H4 (cell line): ENCODE data around the gene STAT5B. TPM values are rescaled to one million over a fixed set of nuclear protein-coding genes. Genes with fewer than 3 reads are reported as not detected.

ENCODE experiments used
- total RNA-seq: library from RNA; depleted of rRNA; stranded (reverse); fragments of >200 nt; shearing (Covaris generic); gene quantifications from 2 replicates; pipeline ENCODE4 v1.2.3, GENCODE V29; 2014; rRNA removed

The STAT5B gene
- total RNA-seq, 1 experiment from 2014 or later: 13.7 TPM

Other genes with a start within 250 kb of the STAT5B start
- 0.19 and 0.62 TPM in 2 replicates for gene C17orf113, start 225.8 kb downstream of the STAT5B start, total RNA-seq
- 0.04 TPM in 1 of 2 replicates, not detected in the other for gene ZNF385C, start 177.9 kb downstream of the STAT5B start, total RNA-seq
- 7.5 and 7.7 TPM in 2 replicates for gene DHX58, start 163.7 kb downstream of the STAT5B start, total RNA-seq
- gene KAT2A, start 155.0 kb downstream of the STAT5B start, total RNA-seq: 7.5 and 16.7 TPM in 2 replicates
- gene HSPB9, start 153.6 kb downstream of the STAT5B start, total RNA-seq: not detected in 2 replicates
- gene RAB5C, start 121.4 kb downstream of the STAT5B start, total RNA-seq: 67.3 and 79.9 TPM in 2 replicates
- 0.06 TPM in 1 of 2 replicates, not detected in the other for gene KCNH4, start 95.2 kb downstream of the STAT5B start, total RNA-seq
- gene HCRT, start 90.9 kb downstream of the STAT5B start, total RNA-seq: not detected in 2 replicates
- 1.5 and 1.9 TPM in 2 replicates for gene GHDC, start 81.9 kb downstream of the STAT5B start, total RNA-seq
- 0.35 and 0.41 TPM in 2 replicates for gene STAT5A, start 12.1 kb upstream of the STAT5B start, total RNA-seq
- 72.6 and 77.5 TPM in 2 replicates for gene STAT3, start 112.1 kb upstream of the STAT5B start, total RNA-seq
- 53.8 and 69.6 TPM in 2 replicates for gene CAVIN1, start 146.9 kb upstream of the STAT5B start, total RNA-seq
- 20.7 and 21.5 TPM in 2 replicates for gene ATP6V0A1, start 182.5 kb upstream of the STAT5B start, total RNA-seq